T-helper 9 cell (primary cell): ENCODE results near the gene VPS52.
"Not testable (repeated sequence)": the region's sequence is repeated elsewhere in the genome, so short reads cannot be mapped to it uniquely, and the experiment has no call there.

ENCODE experiments used
- DNase-seq: peaks from one replicate; pipeline ENCODE4 v3.0.0-alpha.2; 2020

The VPS52 gene

GRCh38 chr6:33301877-33302276 is 30.2 kb upstream of the VPS52 start:
- DNase-seq: no peak

- DNase-seq: peak; percentile 93
Observed at GRCh38 chr6:33299237-33299944, 27.7 kb upstream of the VPS52 start.

- DNase-seq: peak; percentile 55
Observed at GRCh38 chr6:33298773-33299236, 27.1 kb upstream of the VPS52 start, which contains the start of gene RGL2. Gene RGL2 (minus strand): TSS chr6:33298942. CDS start chr6:33298610, 332 bp downstream.

GRCh38 chr6:33297956-33298772 is 26.5 kb upstream of the VPS52 start:
- DNase-seq: peak; percentile 54

DNA sequence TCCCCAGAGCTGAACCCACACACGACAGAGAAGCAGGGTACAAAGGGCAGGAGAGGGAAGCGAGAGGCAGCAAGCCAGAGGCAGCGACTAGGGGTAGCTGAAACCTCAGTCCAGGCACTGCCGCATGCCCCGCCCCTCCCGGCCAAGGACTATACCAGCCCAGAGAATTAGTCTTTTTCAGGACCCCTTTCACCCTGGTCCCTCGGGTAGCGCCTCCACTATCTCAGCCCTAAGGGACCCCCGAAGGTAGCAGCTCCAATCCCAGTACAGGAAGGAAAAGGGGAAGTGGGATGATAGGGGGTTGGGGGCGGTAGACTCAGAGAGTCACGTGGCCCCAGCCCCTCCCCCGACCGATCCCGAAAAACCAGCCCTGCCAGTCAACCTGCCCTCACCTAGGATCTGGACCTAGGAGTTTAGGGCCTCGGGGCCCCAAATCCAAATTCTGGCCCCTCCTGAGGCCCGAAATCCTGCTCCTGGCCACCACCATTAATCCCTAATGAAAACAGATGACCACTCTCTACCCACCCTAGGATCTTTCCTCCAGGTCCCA is 25.8 kb upstream of the VPS52 start:
- DNase-seq: no peak

DNA sequence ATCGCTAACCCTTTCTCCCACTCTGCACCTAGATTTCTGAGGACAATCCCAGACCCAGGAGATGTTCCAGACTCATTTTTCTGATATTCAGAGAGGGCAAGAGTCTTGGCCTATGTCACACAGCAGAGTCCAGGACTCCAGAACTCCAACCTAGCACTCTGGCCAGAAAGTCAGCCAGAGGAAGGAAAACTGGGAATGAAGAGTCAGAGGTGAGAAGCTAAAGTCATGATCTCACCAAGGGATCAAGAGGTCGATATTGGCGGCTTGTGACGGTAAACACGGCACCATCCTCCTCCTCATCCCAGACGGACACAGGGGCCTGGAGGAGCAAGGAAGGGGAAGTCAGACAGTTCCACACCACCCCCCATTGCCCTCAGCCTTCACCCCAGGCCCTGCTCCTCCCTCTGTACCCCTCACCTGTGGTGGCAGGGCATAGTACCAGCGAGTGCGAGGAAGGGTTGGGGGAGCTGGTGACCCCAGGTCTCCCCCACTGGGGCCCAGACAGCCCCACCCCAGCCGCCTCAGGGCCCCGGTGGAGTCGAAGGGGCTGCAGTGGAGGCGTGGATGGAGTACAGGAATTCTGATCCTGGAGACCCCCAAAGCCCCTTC is 25.2 kb upstream of the VPS52 start:
- DNase-seq: no peak

- DNase-seq: no peak
Observed at GRCh38 chr6:33295621-33296369, 24.1 kb upstream of the VPS52 start.

GRCh38 chr6:33294086-33294823 is 22.6 kb upstream of the VPS52 start:
- no peak for DNase-seq

- no peak for DNase-seq
Observed at GRCh38 chr6:33292996-33293682, 21.5 kb upstream of the VPS52 start.

- DNase-seq: no peak
Observed at GRCh38 chr6:33290459-33290858, 18.8 kb upstream of the VPS52 start.

GRCh38 chr6:33289784-33290315 is 18.2 kb upstream of the VPS52 start:
- DNase-seq: no peak

DNA sequence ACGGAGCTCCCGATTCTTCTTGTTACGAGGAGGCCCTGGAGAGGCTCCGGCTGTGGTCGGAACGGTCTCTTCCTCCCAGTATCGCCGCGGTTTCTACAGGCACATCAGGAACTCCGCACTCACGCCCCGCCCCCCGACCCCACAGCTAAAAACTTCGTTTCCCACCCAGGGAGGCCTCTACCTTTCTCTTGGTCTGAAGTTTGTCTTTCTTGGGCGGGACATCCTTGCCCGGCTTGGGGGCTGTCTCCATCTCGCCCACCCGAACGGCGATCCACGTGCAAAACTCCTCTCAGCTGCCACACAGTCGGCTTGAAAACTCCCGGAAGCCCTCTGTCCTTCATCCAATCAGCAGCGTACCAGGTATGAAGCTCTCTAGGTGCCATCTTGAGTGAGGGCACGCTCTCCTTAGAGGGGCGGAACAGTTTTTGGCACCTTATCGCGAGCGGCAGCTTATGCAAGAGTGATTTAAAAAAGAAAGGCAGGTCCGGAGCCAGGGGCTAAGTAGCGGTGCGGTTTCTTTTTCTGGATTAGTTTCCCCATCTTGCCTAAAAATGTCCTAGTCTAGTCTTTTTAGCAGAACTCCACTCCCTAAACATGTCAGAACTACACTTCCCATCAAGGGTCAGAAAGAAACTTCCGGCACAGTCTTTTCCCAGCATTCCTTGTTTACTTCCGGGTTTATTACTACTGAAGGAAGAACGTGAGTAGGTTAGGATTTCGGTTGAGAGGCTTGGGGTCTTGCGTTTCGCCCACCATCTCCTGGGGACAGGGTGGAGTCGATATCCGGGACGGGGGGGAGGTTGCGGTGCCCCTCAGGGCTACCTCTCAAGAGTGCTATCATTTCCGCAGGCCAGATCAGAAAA is 17.5 kb upstream of the VPS52 start, which contains the start of the genes PFDN6 and WDR46:
Gene PFDN6 (plus strand): TSS at position 681 of the 863 bp plus-strand sequence. CDS start 256 bp downstream, outside the sequence.
Gene WDR46 (minus strand): TSS at position 319 of the 863 bp plus-strand sequence. CDS start 69 bp downstream, at position 250.
- DNase-seq: peak; percentile 65

- no peak for DNase-seq
Observed at GRCh38 chr6:33288141-33288920, 16.7 kb upstream of the VPS52 start.

DNA sequence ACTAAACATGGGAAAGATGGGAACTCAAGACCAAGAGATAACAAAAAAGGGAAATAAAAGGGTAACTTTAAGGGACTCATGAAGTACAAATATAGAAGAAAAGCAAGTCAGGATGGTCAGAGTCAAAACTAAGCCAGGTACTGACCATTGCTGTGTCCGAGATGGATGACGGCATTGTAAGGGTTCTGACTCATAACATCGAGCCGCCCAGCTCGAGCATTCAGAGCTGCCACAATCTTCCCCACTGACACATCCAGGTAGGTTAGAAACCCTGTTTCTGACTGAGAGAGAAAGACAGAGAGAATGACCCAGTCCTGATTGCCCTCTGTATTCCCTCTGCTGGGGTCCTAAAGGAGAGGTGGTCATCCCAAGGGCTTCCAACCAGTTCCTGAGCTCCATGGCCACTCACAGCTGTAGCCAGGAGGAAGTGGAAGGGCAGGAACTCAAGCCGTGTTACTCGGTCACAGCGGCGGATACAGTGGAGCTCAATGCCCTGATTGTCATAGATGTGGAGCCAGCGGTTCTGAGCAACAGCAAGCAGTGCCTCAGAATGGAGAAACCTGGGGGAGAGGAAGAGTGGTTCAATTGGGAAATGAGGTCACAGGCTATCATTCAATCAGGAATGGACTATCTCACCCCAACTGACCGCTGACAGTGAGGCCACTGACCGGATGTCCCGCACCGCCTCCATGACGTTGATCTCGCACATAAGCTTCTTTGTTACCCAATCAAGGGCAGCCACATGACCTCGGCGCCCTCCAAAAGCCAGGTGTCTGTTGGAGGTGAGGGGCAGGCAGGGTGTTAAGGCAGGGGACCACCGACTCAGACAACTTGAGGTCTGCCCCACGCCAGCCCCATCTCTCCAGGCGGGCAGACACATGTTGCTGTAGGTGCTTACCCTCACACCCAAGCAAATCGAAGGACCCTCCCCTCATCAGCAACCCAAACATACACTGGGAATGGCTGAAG is 15.6 kb upstream of the VPS52 start:
- no peak for DNase-seq

DNA sequence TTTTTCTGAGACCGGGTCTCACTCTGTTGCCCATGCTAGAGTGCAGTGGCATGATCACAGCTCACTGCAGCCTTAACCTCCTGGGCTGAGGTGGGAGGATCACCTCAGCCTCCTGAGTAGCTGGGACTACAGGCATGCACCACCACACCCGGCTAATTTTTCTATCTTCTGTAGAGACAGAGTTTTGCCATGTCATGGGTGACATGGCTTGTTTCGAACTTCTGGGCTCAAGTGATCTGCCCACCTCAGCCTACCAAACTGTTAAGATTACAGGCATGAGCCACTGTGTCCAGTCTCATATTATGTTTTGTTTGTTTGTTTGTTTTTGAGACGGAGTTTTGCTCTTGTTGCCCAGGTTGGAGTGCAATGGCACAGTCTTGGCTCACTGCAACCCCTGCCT is 13.5 kb upstream of the VPS52 start:
- DNase-seq: not testable (repeated sequence)

DNA sequence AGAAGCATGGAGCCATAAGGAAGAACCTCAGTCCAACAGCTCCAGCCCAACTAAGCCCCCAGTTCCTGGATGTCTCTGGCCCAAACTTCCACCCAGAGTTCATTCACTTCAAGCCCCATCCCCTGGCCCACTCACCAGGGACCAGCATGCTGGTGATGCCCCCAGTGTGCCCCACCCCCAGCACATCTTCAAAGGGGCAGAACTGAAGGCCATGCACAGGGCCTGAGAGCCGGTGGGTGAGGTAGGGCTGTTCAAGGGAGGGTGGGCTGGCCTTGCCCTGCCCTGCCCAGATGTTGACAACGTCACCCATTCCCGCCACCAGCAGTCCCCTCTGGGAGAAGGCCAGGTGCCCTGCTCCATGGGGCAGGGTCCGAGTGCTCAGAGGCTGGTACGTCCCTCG is 8.9 kb upstream of the VPS52 start:
- DNase-seq: no peak

GRCh38 chr6:33279971-33280511 is 8.4 kb upstream of the VPS52 start:
- DNase-seq: no peak
